Endothelial cell of umbilical vein (primary cell): ENCODE results near the gene GPD2. TPM values are rescaled to one million over a fixed set of nuclear protein-coding genes. Genes with fewer than 3 reads are reported as not detected.

Source experiments
- BruUV-seq: library from RNA; stranded (reverse); fragments of 400-500 nt; replicated peaks from 2 replicates; lab custom pipeline; 2021; lab: Mats Ljungman, UMichigan
- CTCF ChIA-PET: fragments of 300-600, 350-600 bp; sonication (Branson Sonifier 250); formaldehyde crosslinking; loops from one replicate; lab custom pipeline; 2021; ENCODE audit warnings: antibody characterized with exemption, inconsistent platforms; lab: Charles Lee
- POLR2A ChIA-PET: fragments of 300-600, 350-600 bp; sonication (Branson Sonifier 250); formaldehyde crosslinking; loops from one replicate; lab custom pipeline; 2021; ENCODE audit warnings: antibody characterized with exemption, inconsistent platforms; lab: Charles Lee
- DNase-seq: peaks from one replicate; pipeline ENCODE4 v3.0.0-alpha.2; 2011; ENCODE audit warnings: low read depth, low spot score
- FAIRE-seq: peaks from 2 replicates; lab custom pipeline; 2011; peaks lifted over from hg19 to GRCh38; lab: Jason Lieb, UNC
- H2AFZ ChIP-seq: 2 replicates; pipeline ENCODE4 v1.6.0; 2012; ENCODE audit warnings: low read depth, low read length, control low read depth, inconsistent platforms
- H3K27ac ChIP-seq: 2 replicates; pipeline ENCODE4 v1.5.1; 2011; ENCODE audit warnings: low read depth, mild to moderate bottlenecking, control low read depth, low read length, moderate library complexity; ENCODE audit not compliant: insufficient read depth
- H3K27me3 ChIP-seq, 2 experiments: 2 replicates each; pipeline versions ENCODE4 v1.6.0 to v1.6.1; 2011; ENCODE audit warnings: low read length in 2 of 2, mixed read lengths in 1 of 2; ENCODE audit not compliant: control insufficient read depth in 2 of 2, insufficient read depth in 2 of 2
- H3K36me3 ChIP-seq, 2 experiments: 2 replicates in 1 of 2; 3 replicates in 1 of 2; pipeline ENCODE4 v1.5.1; 2011; ENCODE audit warnings: low read length in 2 of 2, mild to moderate bottlenecking in 1 of 2, moderate library complexity in 1 of 2; ENCODE audit not compliant: control insufficient read depth in 2 of 2, insufficient read depth in 2 of 2; ENCODE audit errors: extremely low read depth in 1 of 2
- H3K4me1 ChIP-seq: 3 replicates; pipeline ENCODE4 v1.5.1; 2011; ENCODE audit warnings: mild to moderate bottlenecking, low read length; ENCODE audit not compliant: control insufficient read depth, insufficient read depth; ENCODE audit errors: extremely low read depth
- H3K4me2 ChIP-seq: 2 replicates; pipeline ENCODE4 v1.6.1; 2011; ENCODE audit warnings: low read length, control low read depth, mixed read lengths; ENCODE audit not compliant: insufficient read depth
- H3K4me3 ChIP-seq, 3 experiments: fragments of 200-600 bp in 1 of 3; sonication (generic), shearing (Covaris generic) in 1 of 3; replicated peaks in 1 of 3; 2 replicates each; pipeline ENCODE4 v1.5.1; 2011 to 2016; ENCODE audit warnings: control low read depth in 3 of 3, low read length in 3 of 3, mild to moderate bottlenecking in 2 of 3, inconsistent platforms in 1 of 3, low read depth in 1 of 3, moderate library complexity in 1 of 3; ENCODE audit not compliant: insufficient read depth in 1 of 3
- H3K79me2 ChIP-seq: 2 replicates; pipeline ENCODE4 v1.6.0; 2012; ENCODE audit warnings: low read length, inconsistent platforms; ENCODE audit not compliant: control insufficient read depth, insufficient read depth
- H3K9ac ChIP-seq: replicated peaks from 2 replicates; pipeline ENCODE3; 2011; ENCODE audit warnings: low read length, control low read depth; ENCODE audit not compliant: insufficient read depth; ENCODE audit errors: extremely low read depth
- H3K9me1 ChIP-seq: replicated peaks from 3 replicates; pipeline ENCODE4 v1.6.0; 2011; ENCODE audit warnings: mild to moderate bottlenecking, low read length; ENCODE audit not compliant: control insufficient read depth, insufficient read depth; ENCODE audit errors: extremely low read depth
- H3K9me3 ChIP-seq: replicated peaks from 2 replicates; pipeline ENCODE4 v1.5.1; 2012; ENCODE audit warnings: low read length, inconsistent platforms; ENCODE audit not compliant: control insufficient read depth, insufficient read depth
- H4K20me1 ChIP-seq: replicated peaks from 2 replicates; pipeline ENCODE3; 2011; ENCODE audit warnings: mild to moderate bottlenecking, low read length; ENCODE audit not compliant: control insufficient read depth, insufficient read depth; ENCODE audit errors: extremely low read depth
- EZH2 ChIP-seq: IDR thresholded peaks from 2 replicates; pipeline ENCODE4 v1.6.1; 2012; ENCODE audit warnings: borderline replicate concordance, low read depth, mild to moderate bottlenecking, moderate library complexity, low read length, inconsistent platforms; ENCODE audit not compliant: severe bottlenecking
- GATA2 ChIP-seq: IDR thresholded peaks from 2 replicates; pipeline ENCODE4 v1.7.0; 2011; ENCODE audit warnings: low read depth, mild to moderate bottlenecking, moderate library complexity, mixed read lengths, low read length; ENCODE audit not compliant: insufficient read length, insufficient read depth
- MYC ChIP-seq: IDR thresholded peaks from one replicate; pipeline ENCODE4 v1.6.1; 2011; ENCODE audit warnings: mild to moderate bottlenecking, low read depth, low read length
- POLR2A ChIP-seq: IDR thresholded peaks from 2 replicates; pipeline ENCODE4 v1.6.1; 2012; ENCODE audit warnings: low read depth, mild to moderate bottlenecking, control low read depth, low read length
- dilution Hi-C: fragments of 300-500 bp; cut with MboI; formaldehyde crosslinking; loops from one replicate; pipeline ENCODE4 v1.15.0; 2019; ENCODE audit warnings: low sequenced_read_pairs; ENCODE audit not compliant: extremely low pct_ligation_motif_present
- intact Hi-C: fragments of 100-400 bp; cut with micrococcal nuclease; formaldehyde crosslinking; loops from one replicate; pipeline ENCODE4 v1.10.0; 2022
- polyA plus RNA-seq, 4 experiments: library from polyadenylated mRNA; depleted of rRNA in 3 of 4; stranded (reverse) in 3 of 4; unstranded in 1 of 4; fragments of >200 nt; gene quantifications; 2 replicates each; pipeline versions ENCODE4 v1.2.1 to v1.2.3, GENCODE V29; 2011 to 2012; ENCODE audit warnings: missing spikeins in 1 of 4
- total RNA-seq: library from RNA; stranded (reverse); gene quantifications from 2 replicates; pipeline ENCODE4 v1.2.3, GENCODE V29; 2021
- TF ChIP-seq, protein P1 (sequence below): IDR thresholded peaks from 2 replicates; pipeline ENCODE4 v1.6.1; 2011; ENCODE audit not compliant: insufficient read depth, insufficient read length

GPD2 gene
- total and polyA plus RNA-seq, 2 donors (not counting 3 experiments of a cell fraction or from before 2014, with no cell fraction given), result 6.6 to 37.0 TPM

DNA sequence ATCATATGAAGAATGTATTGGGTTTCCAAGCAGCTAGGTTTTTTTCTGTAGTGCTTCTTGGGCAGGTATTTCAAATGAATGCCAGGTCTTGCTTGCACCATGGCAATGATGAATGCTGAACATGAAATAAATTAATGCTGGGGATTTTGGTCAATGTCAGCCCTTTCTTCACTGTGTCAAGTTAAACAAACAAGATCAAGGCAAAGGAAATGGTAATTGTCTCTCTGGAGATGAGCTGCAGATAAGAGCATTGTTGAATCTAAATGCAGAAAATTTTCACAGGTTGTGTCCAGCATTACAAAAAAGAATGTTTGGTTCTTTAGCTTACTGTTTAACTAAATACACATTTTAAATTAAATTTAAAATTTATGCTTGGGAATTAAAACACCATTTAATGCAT, 144.3 kb downstream of the GPD2 start:
- no peak overlapping the region for H3K9ac ChIP-seq
- no TSS peak for BruUV-seq
- DNase-seq (no peak), FAIRE-seq (peak; percentile 4)
- intact Hi-C loops, result loop anchor here (5.0 to 10.0 kb wide), 2 partner anchors 83 to 506 kb away; no protein-coding TSS in a partner anchor
- H3K9me3 ChIP-seq, result no peaks in the 10 kb centered on the region
- H4K20me1 ChIP-seq, result no peaks in the 10 kb centered on the region
- H2AFZ ChIP-seq, result no peak overlapping the region
- H3K9me1 ChIP-seq, result no peaks in the 10 kb centered on the region
- H3K4me3 ChIP-seq, result no peak overlapping the region
- no peak overlapping the region for H3K27ac ChIP-seq
- H3K79me2 ChIP-seq, result no peaks in the 10 kb centered on the region
- dilution Hi-C loops, result no loop called here
- no peaks in the 10 kb centered on the region for H3K4me1 ChIP-seq
- no peaks in the 10 kb centered on the region for H3K36me3 ChIP-seq
- ChIA-PET CTCF (interaction anchor here (2.4 kb wide), 1 partner anchor 9 kb away, joined by 10 read pairs; no protein-coding TSS in a partner anchor), POLR2A (no interaction called here)
- no peaks in the 10 kb centered on the region for H3K27me3 ChIP-seq
- no peak overlapping the region for H3K4me2 ChIP-seq
- TF ChIP-seq POLR2A (no peak), GATA2 (peak; percentile 17), MYC (no peak)

DNA sequence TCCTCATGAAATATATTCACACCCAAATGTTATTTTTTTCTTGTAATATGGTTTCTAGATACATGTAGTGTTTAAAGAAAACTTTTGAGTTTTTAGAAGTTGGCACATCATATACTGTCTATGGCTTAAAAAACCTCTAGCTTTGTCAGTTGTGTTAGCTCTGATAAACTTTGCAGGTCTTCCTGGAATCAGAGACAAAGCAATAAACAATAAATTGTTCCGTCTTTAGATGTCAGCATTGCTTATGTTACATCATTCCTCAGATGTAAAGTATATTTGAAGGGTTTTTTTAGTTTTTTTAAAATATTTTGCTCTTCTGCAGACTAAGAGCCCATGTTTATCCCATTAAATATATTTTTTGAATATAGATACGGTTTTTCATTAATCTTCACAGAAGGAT, 145.1 kb downstream of the GPD2 start:
- POLR2A ChIA-PET, result no interaction called here
- dilution Hi-C loops, result no loop called here

More for the DNA sequence above, 145.1 kb downstream of the GPD2 start:
- no peaks in the 10 kb centered on the region for H3K36me3 ChIP-seq
- no peaks in the 10 kb centered on the region for H3K9me3 ChIP-seq
- no TSS peak for BruUV-seq
- CTCF ChIA-PET, result interaction anchor here (0.7 to 2.4 kb wide), 5 partner anchors 8 to 1204 kb away, joined by 3 to 10 read pairs (median 3); no protein-coding TSS in a partner anchor
- TF ChIP-seq MYC (no peak), EZH2 (no peak)
- TF ChIP-seq, protein P1, sequence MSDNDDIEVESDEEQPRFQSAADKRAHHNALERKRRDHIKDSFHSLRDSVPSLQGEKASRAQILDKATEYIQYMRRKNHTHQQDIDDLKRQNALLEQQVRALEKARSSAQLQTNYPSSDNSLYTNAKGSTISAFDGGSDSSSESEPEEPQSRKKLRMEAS, result no peak
- H2AFZ ChIP-seq, result no peak overlapping the region
- H3K4me1 ChIP-seq, result no peaks in the 10 kb centered on the region
- intact Hi-C loops, result loop anchor here (5.0 to 10.0 kb wide), 2 partner anchors 84 to 506 kb away; no protein-coding TSS in a partner anchor
- H3K4me3 ChIP-seq, result no peak overlapping the region
- no peaks in the 10 kb centered on the region for H4K20me1 ChIP-seq
- DNase-seq (no peak), FAIRE-seq (no peak)
- H3K4me2 ChIP-seq, result no peak overlapping the region
- no peak overlapping the region for H3K9ac ChIP-seq
- no peaks in the 10 kb centered on the region for H3K9me1 ChIP-seq
- no peak overlapping the region for H3K27ac ChIP-seq
- no peaks in the 10 kb centered on the region for H3K27me3 ChIP-seq
- no peaks in the 10 kb centered on the region for H3K79me2 ChIP-seq
